NCI-H2081 treated with DMSO at 0.1 percent for 48 hours (cell line): ENCODE measurements around the gene JMJD1C.

ENCODE experiments used
- DNase-seq: peaks from one replicate; lab custom pipeline; 2025; lab: John Stamatoyannopoulos, UW

JMJD1C gene

GRCh38 chr10:63434866-63435854, 30.6 kb downstream of the JMJD1C start:
- no peak for DNase-seq

- no peak for DNase-seq
Observed at GRCh38 chr10:63431962-63432797, 33.6 kb downstream of the JMJD1C start.

GRCh38 chr10:63430999-63431356, 34.8 kb downstream of the JMJD1C start:
- no peak for DNase-seq

- no peak for DNase-seq
Observed at GRCh38 chr10:63430091-63430998, 35.4 kb downstream of the JMJD1C start.

- no peak for DNase-seq
Observed at GRCh38 chr10:63429281-63429680, 36.5 kb downstream of the JMJD1C start.

GRCh38 chr10:63427013-63427412, 38.8 kb downstream of the JMJD1C start:
- no peak for DNase-seq

- no peak for DNase-seq
Observed at GRCh38 chr10:63425512-63425911, 40.3 kb downstream of the JMJD1C start.

GRCh38 chr10:63424576-63424975, 41.2 kb downstream of the JMJD1C start:
- no peak for DNase-seq

GRCh38 chr10:63423494-63423893, 42.3 kb downstream of the JMJD1C start:
- DNase-seq = no peak

- no peak for DNase-seq
Observed at GRCh38 chr10:63421591-63421990, 44.2 kb downstream of the JMJD1C start.

GRCh38 chr10:63416376-63416775, 49.4 kb downstream of the JMJD1C start:
- DNase-seq = no peak

GRCh38 chr10:63415640-63416244, 50.0 kb downstream of the JMJD1C start:
- no peak for DNase-seq

- DNase-seq = no peak
Observed at GRCh38 chr10:63414481-63415260, 51.1 kb downstream of the JMJD1C start.

- DNase-seq = no peak
Observed at GRCh38 chr10:63413429-63413828, 52.3 kb downstream of the JMJD1C start.

- no peak for DNase-seq
Observed at GRCh38 chr10:63412304-63412703, 53.5 kb downstream of the JMJD1C start.

- no peak for DNase-seq
Observed at GRCh38 chr10:63410633-63411032, 55.1 kb downstream of the JMJD1C start.

- DNase-seq = no peak
Observed at GRCh38 chr10:63409465-63410027, 56.2 kb downstream of the JMJD1C start.

- DNase-seq = no peak
Observed at GRCh38 chr10:63407136-63407662, 58.6 kb downstream of the JMJD1C start.

GRCh38 chr10:63396133-63396761, 69.5 kb downstream of the JMJD1C start:
- no peak for DNase-seq

GRCh38 chr10:63393050-63393449, 72.7 kb downstream of the JMJD1C start:
- DNase-seq = no peak
